ENCODE results near the gene RDH16.

DNA sequence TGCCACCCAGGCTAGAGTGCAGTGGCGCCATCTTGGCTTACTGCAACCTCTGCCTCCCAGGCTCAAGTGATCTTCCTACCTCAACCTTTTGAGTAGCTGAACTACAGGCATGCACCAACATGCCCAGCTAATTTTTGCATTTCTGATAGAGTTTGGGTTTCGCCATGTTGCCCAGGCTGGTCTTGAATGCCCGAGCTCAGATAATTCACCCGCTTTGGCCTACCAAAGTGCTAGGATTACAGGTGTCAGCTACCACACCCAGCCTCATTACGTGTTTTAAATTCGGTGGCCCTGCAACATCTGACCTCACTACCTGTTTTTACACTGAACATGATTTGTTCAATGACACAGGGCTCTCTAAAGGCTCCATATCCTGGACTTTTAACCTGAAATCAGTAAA is 22.9 kb upstream of the RDH16 start:
- TF ChIP-seq POLR2AphosphoS5 (IDR thresholded peaks at IDR 0.05; ENCODE audit: low read depth, low read length) (no peak), POLR2A (IDR thresholded peaks at IDR 0.05; ENCODE audit: low read depth, low read length) (no peak), TAF1 (IDR thresholded peaks at IDR 0.05; ENCODE audit: low read depth, low read length) (no peak), SPI1 (IDR thresholded peaks at IDR 0.05; ENCODE audit: low read depth, low read length) (no peak)

Measured in GM12891 (cell line).